Right atrium auricular region (tissue), 2 donors: Measurements from ENCODE around the gene AMBRA1. TPM values are rescaled to one million over a fixed set of nuclear protein-coding genes. Genes with fewer than 3 reads are reported as not detected.

ENCODE experiments used
- DNase-seq: peaks from one replicate; pipeline ENCODE4 v3.0.0-alpha.2; 2019; ENCODE audit warnings: low spot score
- H3K27ac ChIP-seq, 2 donors: fragments of 200-600 bp; sonication (generic); 1 replicate in 1 of 2; 2 replicates in 1 of 2; pipeline ENCODE4 v1.5.1; 2016 to 2019
- H3K27me3 ChIP-seq, 2 donors: fragments of 200-600 bp; sonication (generic); one replicate each; pipeline versions ENCODE4 v1.5.1 to v1.6.0; 2017 to 2019
- H3K36me3 ChIP-seq: fragments of 200-600 bp; sonication (generic); one replicate; pipeline ENCODE4 v1.5.1; 2016
- H3K4me1 ChIP-seq, 2 donors: fragments of 200-600 bp; sonication (generic); one replicate each; pipeline versions ENCODE4 v1.5.1 to v1.6.0; 2017 to 2019
- H3K4me3 ChIP-seq, 2 donors: fragments of 200-600 bp; sonication (generic); 1 replicate in 1 of 2; 2 replicates in 1 of 2; pipeline ENCODE4 v1.5.1; 2017 to 2019; ENCODE audit warnings: mild to moderate bottlenecking in 1 of 2, moderate library complexity in 1 of 2
- H3K9me3 ChIP-seq, 2 donors: fragments of 200-600 bp; sonication (generic); one replicate each; pipeline ENCODE4 v1.5.1; 2019
- CTCF ChIP-seq, 2 donors: fragments of 200-600 bp; sonication (generic); IDR thresholded peaks; one replicate each; pipeline ENCODE4 v1.5.1; 2019; ENCODE audit warnings: antibody characterized with exemption in 2 of 2
- total RNA-seq, 2 donors: library from RNA; depleted of rRNA; stranded (reverse); fragments of >200 nt; gene quantifications; one replicate each; pipeline ENCODE4 v1.1.0, GENCODE V29; 2016

The AMBRA1 gene
- total RNA-seq, 2 donors from 2014 or later, result 16.8 to 22.0 TPM

DNA sequence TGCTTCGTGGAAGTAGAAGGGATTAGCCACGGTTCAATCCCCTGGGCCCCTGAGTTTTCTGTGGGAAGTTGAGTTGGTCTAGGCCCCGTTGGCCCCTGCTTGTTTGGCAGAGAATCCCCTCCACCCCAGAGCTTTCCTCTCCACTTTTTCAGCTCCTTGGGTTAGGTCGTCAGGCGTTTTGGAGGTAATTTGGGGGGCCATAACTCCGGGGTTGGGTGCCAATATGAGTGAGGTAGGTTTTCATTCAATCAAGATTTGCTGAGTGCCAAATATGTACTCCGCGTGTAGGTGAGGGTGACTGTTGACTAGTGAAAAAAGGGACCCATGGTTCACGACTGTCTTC, 24.1 kb upstream of the AMBRA1 start:
- peak in 1 of 2 donors; percentile 9 for TF ChIP-seq CTCF (IDR thresholded peaks at IDR 0.05)
- Histone ChIP-seq H3K4me1 (peaks cover 0 to 40% of the 10 kb centered on the region in 2 donors), H3K27ac (peak overlapping the region; percentile 94 to 97), H3K4me3 (peak overlapping the region; percentile 92 to 99), H3K36me3 (no peaks in the 10 kb centered on the region), H3K9me3 (no peaks in the 10 kb centered on the region), H3K27me3 (no peaks in the 10 kb centered on the region)
- DNase-seq, result no peak

GRCh38 chr11:46617134-46617971, 23.5 kb upstream of the AMBRA1 start, which contains the start of the genes ATG13 and HARBI1:
ATG13 (plus strand) TSS chr11:46617553; CDS start chr11:46644292, 26,739 bp downstream.
HARBI1 (minus strand) TSS chr11:46617227; CDS start chr11:46616237, 990 bp downstream.
- peak; percentile 85 for DNase-seq
- Histone ChIP-seq H3K36me3 (no peaks in the 10 kb centered on the region), H3K4me3 (peak within 1 kb of the TSS; percentile 92 to 99), H3K27ac (peak within 1 kb of the TSS; percentile 94 to 97), H3K27me3 (no peaks in the 10 kb centered on the region), H3K9me3 (no peaks in the 10 kb centered on the region), H3K4me1 (peaks cover 0 to 40% of the 10 kb centered on the region in 2 donors)
- TF ChIP-seq CTCF (IDR thresholded peaks at IDR 0.05), result peak; percentile 75 to 92

GRCh38 chr11:46616551-46617133, 22.8 kb upstream of the AMBRA1 start:
- no peak for DNase-seq
- peaks cover 0 to 47% of the 10 kb centered on the region in 2 donors for H3K4me1 ChIP-seq
- H3K9me3 ChIP-seq, result no peaks in the 10 kb centered on the region
- no peak for TF ChIP-seq CTCF (IDR thresholded peaks at IDR 0.05)
- peak overlapping the region; percentile 92 to 99 for H3K4me3 ChIP-seq
- no peaks in the 10 kb centered on the region for H3K36me3 ChIP-seq
- peak overlapping the region; percentile 94 to 97 for H3K27ac ChIP-seq
- no peaks in the 10 kb centered on the region for H3K27me3 ChIP-seq

GRCh38 chr11:46615756-46616155, 21.9 kb upstream of the AMBRA1 start:
- Histone ChIP-seq H3K36me3 (no peaks in the 10 kb centered on the region), H3K27ac (no peak overlapping the region), H3K4me3 (no peak overlapping the region), H3K4me1 (peaks cover 0 to 52% of the 10 kb centered on the region in 2 donors), H3K9me3 (no peaks in the 10 kb centered on the region), H3K27me3 (no peaks in the 10 kb centered on the region)
- TF ChIP-seq CTCF (IDR thresholded peaks at IDR 0.05), result no peak
- DNase-seq, result no peak

GRCh38 chr11:46612326-46612725, 18.5 kb upstream of the AMBRA1 start:
- DNase-seq, result no peak
- TF ChIP-seq CTCF (IDR thresholded peaks at IDR 0.05), result no peak
- H3K27ac ChIP-seq, result peak overlapping the region; percentile 5 to 50
- H3K27me3 ChIP-seq, result no peaks in the 10 kb centered on the region
- H3K4me3 ChIP-seq, result no peak overlapping the region
- H3K4me1 ChIP-seq, result peaks cover 0 to 27% of the 10 kb centered on the region in 2 donors
- H3K36me3 ChIP-seq, result no peaks in the 10 kb centered on the region
- H3K9me3 ChIP-seq, result no peaks in the 10 kb centered on the region
